Effector memory CD4-positive, alpha-beta T cell (primary cell): ENCODE results near the gene AFTPH.
A peak's percentile ranks its signal among the peaks of the same experiment; 100 is the strongest.

ENCODE experiments used
- DNase-seq, 3 donors: peaks; one replicate each; pipeline ENCODE4 v3.0.0-alpha.2; 2020
- H3K27ac ChIP-seq: 2 replicates; pipeline ENCODE4 v1.7.0; 2013; ENCODE audit warnings: mild to moderate bottlenecking, low read length, moderate library complexity; ENCODE audit not compliant: insufficient read depth, poor library complexity, severe bottlenecking
- H3K27me3 ChIP-seq: replicated peaks from 2 replicates; pipeline ENCODE4 v1.7.0; 2013; ENCODE audit warnings: mild to moderate bottlenecking, low read length; ENCODE audit not compliant: insufficient read depth, control insufficient read depth, poor library complexity, severe bottlenecking
- H3K36me3 ChIP-seq: 2 replicates; pipeline ENCODE4 v1.7.0; 2013; ENCODE audit warnings: mild to moderate bottlenecking, low read length, moderate library complexity; ENCODE audit not compliant: control insufficient read depth, insufficient read depth
- H3K4me1 ChIP-seq: 2 replicates; pipeline ENCODE4 v1.7.0; 2013; ENCODE audit warnings: low read length, mild to moderate bottlenecking; ENCODE audit not compliant: control insufficient read depth, insufficient read depth, poor library complexity, severe bottlenecking
- H3K4me3 ChIP-seq: 2 replicates; pipeline ENCODE4 v1.7.0; 2013; ENCODE audit warnings: low read length, low read depth, mild to moderate bottlenecking; ENCODE audit not compliant: insufficient read depth, poor library complexity, severe bottlenecking
- H3K9me3 ChIP-seq: 2 replicates; pipeline ENCODE4 v1.7.0; 2013; ENCODE audit warnings: mild to moderate bottlenecking, low read length, moderate library complexity; ENCODE audit not compliant: control insufficient read depth
- total RNA-seq, 3 donors: gene quantifications; one replicate each; lab custom pipeline; 2026; lab: John Stamatoyannopoulos, UW

Gene AFTPH
- 68.8 to 95.6 (median 73.8) reads per million in 3 donors for total RNA-seq

GRCh38 chr2:64523666-64524603, at the start of gene AFTPH:
AFTPH (plus strand) TSS chr2:64524328; CDS start chr2:64551475, 27,147 bp downstream.
- DNase-seq: peak; percentile 99 to 100 (median 99)
- Histone ChIP-seq H3K4me3 (peak within 1 kb of the TSS; percentile 98), H3K4me1 (no peaks in the 10 kb centered on the region), H3K36me3 (no peaks in the 10 kb centered on the region), H3K9me3 (no peaks in the 10 kb centered on the region), H3K27me3 (no peaks in the 10 kb centered on the region), H3K27ac (peak within 1 kb of the TSS; percentile 92)

- H3K27ac ChIP-seq: no peak overlapping the region
- H3K4me1 ChIP-seq: no peaks in the 10 kb centered on the region
- no peak overlapping the region for H3K4me3 ChIP-seq
- no peaks in the 10 kb centered on the region for H3K36me3 ChIP-seq
- H3K9me3 ChIP-seq: no peaks in the 10 kb centered on the region
- no peak for DNase-seq
- no peaks in the 10 kb centered on the region for H3K27me3 ChIP-seq
Observed at GRCh38 chr2:64474636-64475035, 49.5 kb upstream of the AFTPH start.

GRCh38 chr2:64477037-64477436, 47.1 kb upstream of the AFTPH start:
- no peak for DNase-seq
- H3K36me3 ChIP-seq: no peaks in the 10 kb centered on the region

GRCh38 chr2:64477979-64478378, 46.1 kb upstream of the AFTPH start:
- no peak for DNase-seq

More at GRCh38 chr2:64477037-64477436, 47.1 kb upstream of the AFTPH start:
- Histone ChIP-seq H3K4me3 (no peak overlapping the region), H3K4me1 (no peaks in the 10 kb centered on the region), H3K27me3 (no peaks in the 10 kb centered on the region), H3K9me3 (no peaks in the 10 kb centered on the region), H3K27ac (no peak overlapping the region)

GRCh38 chr2:64478502-64479230, 45.5 kb upstream of the AFTPH start:
- DNase-seq: no peak
- Histone ChIP-seq H3K4me3 (no peak overlapping the region), H3K36me3 (no peaks in the 10 kb centered on the region), H3K4me1 (no peaks in the 10 kb centered on the region), H3K9me3 (no peaks in the 10 kb centered on the region), H3K27ac (no peak overlapping the region), H3K27me3 (no peaks in the 10 kb centered on the region)

More at GRCh38 chr2:64477979-64478378, 46.1 kb upstream of the AFTPH start:
- no peaks in the 10 kb centered on the region for H3K4me1 ChIP-seq
- no peaks in the 10 kb centered on the region for H3K9me3 ChIP-seq
- H3K36me3 ChIP-seq: no peaks in the 10 kb centered on the region
- no peak overlapping the region for H3K27ac ChIP-seq
- no peaks in the 10 kb centered on the region for H3K27me3 ChIP-seq
- H3K4me3 ChIP-seq: no peak overlapping the region

GRCh38 chr2:64479259-64480117, 44.6 kb upstream of the AFTPH start:
- Histone ChIP-seq H3K4me3 (no peak overlapping the region), H3K36me3 (no peaks in the 10 kb centered on the region), H3K4me1 (no peaks in the 10 kb centered on the region), H3K27me3 (no peaks in the 10 kb centered on the region), H3K9me3 (no peaks in the 10 kb centered on the region), H3K27ac (no peak overlapping the region)
- no peak for DNase-seq

- Histone ChIP-seq H3K4me1 (no peaks in the 10 kb centered on the region), H3K4me3 (no peak overlapping the region), H3K9me3 (no peaks in the 10 kb centered on the region), H3K27ac (no peak overlapping the region), H3K27me3 (no peaks in the 10 kb centered on the region), H3K36me3 (no peaks in the 10 kb centered on the region)
- DNase-seq: no peak
Observed at GRCh38 chr2:64481665-64482064, 42.5 kb upstream of the AFTPH start.

- Histone ChIP-seq H3K36me3 (no peaks in the 10 kb centered on the region), H3K9me3 (no peaks in the 10 kb centered on the region), H3K27ac (no peak overlapping the region), H3K4me1 (no peaks in the 10 kb centered on the region), H3K27me3 (no peaks in the 10 kb centered on the region), H3K4me3 (no peak overlapping the region)
- no peak for DNase-seq
Observed at GRCh38 chr2:64482243-64482642, 41.9 kb upstream of the AFTPH start.

- Histone ChIP-seq H3K4me1 (no peaks in the 10 kb centered on the region), H3K36me3 (no peaks in the 10 kb centered on the region), H3K9me3 (no peaks in the 10 kb centered on the region), H3K4me3 (no peak overlapping the region), H3K27me3 (no peaks in the 10 kb centered on the region), H3K27ac (no peak overlapping the region)
- DNase-seq: no peak
Observed at GRCh38 chr2:64482765-64483504, 41.2 kb upstream of the AFTPH start.
